ENCODE results near the gene SEMA4G.

DNA sequence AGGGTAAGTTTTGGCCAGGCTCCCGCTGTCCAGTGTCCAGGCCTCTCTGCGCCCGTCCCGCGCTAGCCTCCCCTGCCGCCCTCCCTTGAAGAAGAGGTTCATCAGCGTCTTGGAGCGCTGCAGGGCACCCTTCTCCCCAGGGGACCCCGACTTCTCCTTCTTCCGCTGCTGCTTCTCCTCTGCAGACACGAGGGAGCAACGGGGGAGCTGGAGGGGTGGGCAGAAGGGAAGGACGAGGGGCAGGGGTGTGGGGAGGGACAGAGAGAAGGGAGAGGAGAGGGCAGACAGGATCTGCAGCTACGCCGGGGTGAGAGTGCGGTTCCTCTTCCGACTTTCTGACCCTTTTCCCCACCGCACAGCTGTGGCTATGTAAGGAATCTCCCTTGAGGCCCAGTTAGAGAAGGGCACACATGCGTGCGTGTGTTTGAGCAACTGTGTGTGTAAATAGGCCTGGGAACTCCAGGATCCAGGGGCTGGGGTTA, 48.9 kb downstream of the SEMA4G start:
- TF ChIP-seq, protein P1, sequence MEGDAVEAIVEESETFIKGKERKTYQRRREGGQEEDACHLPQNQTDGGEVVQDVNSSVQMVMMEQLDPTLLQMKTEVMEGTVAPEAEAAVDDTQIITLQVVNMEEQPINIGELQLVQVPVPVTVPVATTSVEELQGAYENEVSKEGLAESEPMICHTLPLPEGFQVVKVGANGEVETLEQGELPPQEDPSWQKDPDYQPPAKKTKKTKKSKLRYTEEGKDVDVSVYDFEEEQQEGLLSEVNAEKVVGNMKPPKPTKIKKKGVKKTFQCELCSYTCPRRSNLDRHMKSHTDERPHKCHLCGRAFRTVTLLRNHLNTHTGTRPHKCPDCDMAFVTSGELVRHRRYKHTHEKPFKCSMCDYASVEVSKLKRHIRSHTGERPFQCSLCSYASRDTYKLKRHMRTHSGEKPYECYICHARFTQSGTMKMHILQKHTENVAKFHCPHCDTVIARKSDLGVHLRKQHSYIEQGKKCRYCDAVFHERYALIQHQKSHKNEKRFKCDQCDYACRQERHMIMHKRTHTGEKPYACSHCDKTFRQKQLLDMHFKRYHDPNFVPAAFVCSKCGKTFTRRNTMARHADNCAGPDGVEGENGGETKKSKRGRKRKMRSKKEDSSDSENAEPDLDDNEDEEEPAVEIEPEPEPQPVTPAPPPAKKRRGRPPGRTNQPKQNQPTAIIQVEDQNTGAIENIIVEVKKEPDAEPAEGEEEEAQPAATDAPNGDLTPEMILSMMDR (IDR thresholded peaks at IDR 0.05): no peak
- TF ChIP-seq, protein P2, sequence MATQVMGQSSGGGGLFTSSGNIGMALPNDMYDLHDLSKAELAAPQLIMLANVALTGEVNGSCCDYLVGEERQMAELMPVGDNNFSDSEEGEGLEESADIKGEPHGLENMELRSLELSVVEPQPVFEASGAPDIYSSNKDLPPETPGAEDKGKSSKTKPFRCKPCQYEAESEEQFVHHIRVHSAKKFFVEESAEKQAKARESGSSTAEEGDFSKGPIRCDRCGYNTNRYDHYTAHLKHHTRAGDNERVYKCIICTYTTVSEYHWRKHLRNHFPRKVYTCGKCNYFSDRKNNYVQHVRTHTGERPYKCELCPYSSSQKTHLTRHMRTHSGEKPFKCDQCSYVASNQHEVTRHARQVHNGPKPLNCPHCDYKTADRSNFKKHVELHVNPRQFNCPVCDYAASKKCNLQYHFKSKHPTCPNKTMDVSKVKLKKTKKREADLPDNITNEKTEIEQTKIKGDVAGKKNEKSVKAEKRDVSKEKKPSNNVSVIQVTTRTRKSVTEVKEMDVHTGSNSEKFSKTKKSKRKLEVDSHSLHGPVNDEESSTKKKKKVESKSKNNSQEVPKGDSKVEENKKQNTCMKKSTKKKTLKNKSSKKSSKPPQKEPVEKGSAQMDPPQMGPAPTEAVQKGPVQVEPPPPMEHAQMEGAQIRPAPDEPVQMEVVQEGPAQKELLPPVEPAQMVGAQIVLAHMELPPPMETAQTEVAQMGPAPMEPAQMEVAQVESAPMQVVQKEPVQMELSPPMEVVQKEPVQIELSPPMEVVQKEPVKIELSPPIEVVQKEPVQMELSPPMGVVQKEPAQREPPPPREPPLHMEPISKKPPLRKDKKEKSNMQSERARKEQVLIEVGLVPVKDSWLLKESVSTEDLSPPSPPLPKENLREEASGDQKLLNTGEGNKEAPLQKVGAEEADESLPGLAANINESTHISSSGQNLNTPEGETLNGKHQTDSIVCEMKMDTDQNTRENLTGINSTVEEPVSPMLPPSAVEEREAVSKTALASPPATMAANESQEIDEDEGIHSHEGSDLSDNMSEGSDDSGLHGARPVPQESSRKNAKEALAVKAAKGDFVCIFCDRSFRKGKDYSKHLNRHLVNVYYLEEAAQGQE (IDR thresholded peaks at IDR 0.05; ENCODE audit: insufficient read depth in 1 of 2, low read depth in 2 of 2, low read length in 1 of 2): no peak
- no peak for TF ChIP-seq TCF7L2 (IDR thresholded peaks at IDR 0.05; ENCODE audit: low read depth, low read length)
